Lung (tissue), 12 donors: Measurements from ENCODE around the gene ZNF174. TPM values are rescaled to one million over a fixed set of nuclear protein-coding genes. Genes with fewer than 3 reads are reported as not detected.

ENCODE experiments used
- ATAC-seq: fragments of 200-7000 bp; cut with Tn5 transposase; one replicate; pipeline ENCODE4 v1.9.1; 2020; ENCODE audit warnings: moderate number of reproducible peaks; ENCODE audit not compliant: insufficient read depth, low FRiP score
- DNase-seq, 3 donors: peaks; one replicate each; pipeline ENCODE4 v3.0.0-alpha.2; 2013 to 2017
- H3K27ac ChIP-seq, 2 donors: one replicate each; pipeline ENCODE4 v1.5.1; 2013; ENCODE audit warnings: mild to moderate bottlenecking in 2 of 2, moderate library complexity in 2 of 2, control low read depth in 1 of 2, inconsistent platforms in 1 of 2, low read depth in 1 of 2, low read length in 1 of 2
- H3K27me3 ChIP-seq, 3 donors: one replicate each; pipeline ENCODE4 v1.5.1; 2013; ENCODE audit warnings: low read length in 2 of 3; ENCODE audit not compliant: control insufficient read depth in 3 of 3, insufficient read depth in 3 of 3
- H3K36me3 ChIP-seq, 4 donors: one replicate each; pipeline ENCODE4 v1.5.1; 2013; ENCODE audit warnings: low read length in 4 of 4, mild to moderate bottlenecking in 1 of 4, moderate library complexity in 1 of 4; ENCODE audit not compliant: control insufficient read depth in 4 of 4, insufficient read depth in 4 of 4
- H3K4me1 ChIP-seq, 5 donors: one replicate each; pipeline ENCODE4 v1.5.1; 2013; ENCODE audit warnings: low read length in 5 of 5, mild to moderate bottlenecking in 2 of 5, moderate library complexity in 1 of 5; ENCODE audit not compliant: control insufficient read depth in 5 of 5, insufficient read depth in 5 of 5
- H3K4me3 ChIP-seq: one replicate; pipeline ENCODE4 v1.5.1; 2013; ENCODE audit warnings: mild to moderate bottlenecking, control low read depth, moderate library complexity
- H3K9ac ChIP-seq, 2 donors: one replicate each; pipeline ENCODE4 v1.5.1; 2013; ENCODE audit warnings: low read length in 2 of 2, control low read depth in 1 of 2; ENCODE audit not compliant: insufficient read depth in 1 of 2
- H3K9me3 ChIP-seq, 4 donors: one replicate each; pipeline ENCODE4 v1.5.1; 2013; ENCODE audit warnings: low read length in 3 of 4, mild to moderate bottlenecking in 1 of 4, moderate library complexity in 1 of 4; ENCODE audit not compliant: control insufficient read depth in 4 of 4, insufficient read depth in 3 of 4
- CTCF ChIP-seq: IDR thresholded peaks from 2 replicates; pipeline ENCODE4 v1.5.1; 2012; ENCODE audit warnings: mild to moderate bottlenecking; ENCODE audit errors: control extremely low read depth, extremely low read depth
- WGBS, 2 donors: extraction: QIAGEN DNeasy Blood & Tissue Kit; methylation state at CpG; one replicate each; pipeline ENCODE4 v1.1.7; 2013; 5-methylcytosine and 5-hydroxymethylcytosine counted together
- polyA plus RNA-seq, 2 donors: library from polyadenylated mRNA; stranded (reverse); fragments of 200-250 nt; gene quantifications; one replicate each; pipeline ENCODE4 v1.2.1, GENCODE V29; 2013
- total RNA-seq, 2 donors: library from RNA; depleted of rRNA in 1 of 2; stranded (reverse); fragments of >200 nt in 1 of 2; gene quantifications; one replicate each; pipeline ENCODE4 v1.2.1, GENCODE V29; 2014 to 2021
- donor health status: control.
- donor health status: control.
- donor health status: Bipolar disorder and iron deficiency.
- donor health status: healthy.
- donor health status: DM: yes; HTN: yes; CAD: no.

ZNF174 gene
- total and polyA plus RNA-seq, 4 donors = 3.1 to 10.6 (median 6.8) TPM

- no peaks in the 10 kb centered on the region for H3K27me3 ChIP-seq
Observed at GRCh38 chr16:3377917-3378316, 23.1 kb upstream of the ZNF174 start.

GRCh38 chr16:3383045-3383448 is 18.0 kb upstream of the ZNF174 start:
- Histone ChIP-seq H3K4me1 (no peaks in the 10 kb centered on the region), H3K27ac (no peak overlapping the region), H3K27me3 (no peaks in the 10 kb centered on the region), H3K9ac (no peak overlapping the region), H3K36me3 (peaks cover 28 to 52% (median 42%) of the 10 kb centered on the region in 4 donors), H3K4me3 (no peak overlapping the region), H3K9me3 (peaks cover 31 to 62% (median 45%) of the 10 kb centered on the region in 4 donors)
- TF ChIP-seq CTCF = no peak
- DNase-seq (no peak), ATAC-seq (no peak)
- WGBS, 2 donors = 97 to 99% methylated on average over 10 of the region's 10 CpGs

More at GRCh38 chr16:3377917-3378316, 23.1 kb upstream of the ZNF174 start:
- Histone ChIP-seq H3K9ac (no peak overlapping the region), H3K9me3 (peaks cover 9 to 59% (median 36%) of the 10 kb centered on the region in 4 donors), H3K4me1 (no peaks in the 10 kb centered on the region), H3K4me3 (no peak overlapping the region), H3K36me3 (peaks cover 3 to 19% (median 17%) of the 10 kb centered on the region in 4 donors), H3K27ac (no peak overlapping the region)
- TF ChIP-seq CTCF = no peak
- ATAC-seq = no peak
- no peak for DNase-seq

DNA sequence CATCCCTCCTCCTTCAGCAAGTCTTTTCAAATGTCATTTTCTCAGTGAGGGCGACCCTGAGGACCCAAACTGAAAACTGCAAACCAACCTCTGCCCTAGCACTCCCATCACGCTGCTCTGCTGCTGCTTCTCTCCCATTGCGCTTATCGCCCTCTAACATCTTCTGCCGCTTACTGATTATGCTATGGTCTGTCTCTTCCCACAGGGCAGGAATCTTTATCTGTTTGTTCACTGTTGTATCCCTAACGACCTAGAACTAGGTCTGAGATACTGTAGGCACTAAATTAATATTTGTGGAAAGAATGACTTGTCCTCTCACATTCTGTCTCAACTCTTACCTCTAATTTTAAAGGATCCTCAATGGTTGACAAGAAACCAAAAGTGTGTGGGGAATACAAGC is 12.7 kb upstream of the ZNF174 start:
- Histone ChIP-seq H3K27me3 (no peaks in the 10 kb centered on the region), H3K27ac (no peak overlapping the region), H3K4me3 (no peak overlapping the region), H3K9ac (no peak overlapping the region), H3K36me3 (peaks cover 39 to 68% (median 49%) of the 10 kb centered on the region in 4 donors), H3K9me3 (peaks cover 18 to 50% (median 33%) of the 10 kb centered on the region in 4 donors), H3K4me1 (no peaks in the 10 kb centered on the region)
- ATAC-seq (no peak), DNase-seq (no peak)
- 96 to 97% methylated on average over 6 of the region's 6 CpGs for WGBS, 2 donors
- TF ChIP-seq CTCF = no peak
